ENCODE data around the gene LPCAT4. TPM values are rescaled to one million over a fixed set of nuclear protein-coding genes. Genes with fewer than 3 reads are reported as not detected.

LPCAT4 gene
- total RNA-seq, 1 donor, result 11.9 TPM

- H2AFZ ChIP-seq (ENCODE audit: low read length), result no peak overlapping the region
- H3K4me1 ChIP-seq (ENCODE audit: insufficient read depth, low read length), result no peaks in the 10 kb centered on the region
- H3K36me3 ChIP-seq (ENCODE audit: insufficient read depth, low read length), result no peaks in the 10 kb centered on the region
- DNase-seq (ENCODE audit: insufficient read length, low spot score, missing footprints), result no peak
- H4K20me1 ChIP-seq (ENCODE audit: insufficient read depth, low read length), result no peaks in the 10 kb centered on the region
- H3K27ac ChIP-seq (ENCODE audit: low read depth, low read length), result no peak overlapping the region
- no peaks in the 10 kb centered on the region for H3K27me3 ChIP-seq (ENCODE audit: insufficient read depth, low read length)
- no peaks in the 10 kb centered on the region for H3K9me3 ChIP-seq (ENCODE audit: low read depth, low read length)
- no peak overlapping the region for H3K4me2 ChIP-seq (ENCODE audit: insufficient read depth, low read length)
- no peak overlapping the region for H3K4me3 ChIP-seq (ENCODE audit: insufficient read depth, low read length)
- TF ChIP-seq CTCF (IDR thresholded peaks at IDR 0.05; ENCODE audit: extremely low read depth, low read depth, low read length), result no peak
- no peaks in the 10 kb centered on the region for H3K79me2 ChIP-seq (ENCODE audit: insufficient read depth, low read length)
Measured at GRCh38 chr15:34373951-34374350, 7.0 kb upstream of the LPCAT4 start.

- Histone ChIP-seq H3K27me3 (ENCODE audit: insufficient read depth, low read length) (no peaks in the 10 kb centered on the region), H3K27ac (ENCODE audit: low read depth, low read length) (no peak overlapping the region), H3K36me3 (ENCODE audit: insufficient read depth, low read length) (no peaks in the 10 kb centered on the region), H3K4me3 (ENCODE audit: insufficient read depth, low read length) (no peak overlapping the region), H3K4me1 (ENCODE audit: insufficient read depth, low read length) (peaks cover 13% of the 10 kb centered on the region), H4K20me1 (ENCODE audit: insufficient read depth, low read length) (peaks cover 5% of the 10 kb centered on the region), H3K79me2 (ENCODE audit: insufficient read depth, low read length) (peaks cover 14% of the 10 kb centered on the region), H2AFZ (ENCODE audit: low read length) (no peak overlapping the region), H3K4me2 (ENCODE audit: insufficient read depth, low read length) (no peak overlapping the region), H3K9me3 (ENCODE audit: low read depth, low read length) (no peaks in the 10 kb centered on the region)
- no peak for DNase-seq (ENCODE audit: insufficient read length, low spot score, missing footprints)
- no peak for TF ChIP-seq CTCF (IDR thresholded peaks at IDR 0.05; ENCODE audit: extremely low read depth, low read depth, low read length)
Measured at GRCh38 chr15:34370643-34371042, 3.6 kb upstream of the LPCAT4 start.

GRCh38 chr15:34370129-34370528 is 3.1 kb upstream of the LPCAT4 start:
- H3K27ac ChIP-seq (ENCODE audit: low read depth, low read length), result no peak overlapping the region
- H3K4me3 ChIP-seq (ENCODE audit: insufficient read depth, low read length), result no peak overlapping the region
- peaks cover 19% of the 10 kb centered on the region for H3K79me2 ChIP-seq (ENCODE audit: insufficient read depth, low read length)
- peaks cover 18% of the 10 kb centered on the region for H3K4me1 ChIP-seq (ENCODE audit: insufficient read depth, low read length)
- no peaks in the 10 kb centered on the region for H3K27me3 ChIP-seq (ENCODE audit: insufficient read depth, low read length)
- H3K36me3 ChIP-seq (ENCODE audit: insufficient read depth, low read length), result no peaks in the 10 kb centered on the region
- H3K4me2 ChIP-seq (ENCODE audit: insufficient read depth, low read length), result no peak overlapping the region
- no peaks in the 10 kb centered on the region for H3K9me3 ChIP-seq (ENCODE audit: low read depth, low read length)
- H4K20me1 ChIP-seq (ENCODE audit: insufficient read depth, low read length), result peaks cover 7% of the 10 kb centered on the region
- no peak for DNase-seq (ENCODE audit: insufficient read length, low spot score, missing footprints)
- TF ChIP-seq CTCF (IDR thresholded peaks at IDR 0.05; ENCODE audit: extremely low read depth, low read depth, low read length), result no peak
- H2AFZ ChIP-seq (ENCODE audit: low read length), result no peak overlapping the region

GRCh38 chr15:34366271-34367065 is 528 bp downstream of the LPCAT4 start:
- Histone ChIP-seq H3K4me2 (ENCODE audit: insufficient read depth, low read length) (peak overlapping the region; percentile 98), H3K27me3 (ENCODE audit: insufficient read depth, low read length) (no peaks in the 10 kb centered on the region), H4K20me1 (ENCODE audit: insufficient read depth, low read length) (peaks cover 7% of the 10 kb centered on the region), H3K27ac (ENCODE audit: low read depth, low read length) (no peak overlapping the region), H3K4me3 (ENCODE audit: insufficient read depth, low read length) (peak overlapping the region; percentile 97), H2AFZ (ENCODE audit: low read length) (peak overlapping the region; percentile 85), H3K36me3 (ENCODE audit: insufficient read depth, low read length) (peaks cover 13% of the 10 kb centered on the region), H3K9me3 (ENCODE audit: low read depth, low read length) (no peaks in the 10 kb centered on the region), H3K79me2 (ENCODE audit: insufficient read depth, low read length) (peaks cover 25% of the 10 kb centered on the region), H3K4me1 (ENCODE audit: insufficient read depth, low read length) (peaks cover 19% of the 10 kb centered on the region)
- TF ChIP-seq CTCF (IDR thresholded peaks at IDR 0.05; ENCODE audit: extremely low read depth, low read depth, low read length), result no peak
- DNase-seq (ENCODE audit: insufficient read length, low spot score, missing footprints), result peak; percentile 90

All from osteoblast (primary cell).